H1 (cell line): Measurements from ENCODE around the gene OLFM3. TPM values are rescaled to one million over a fixed set of nuclear protein-coding genes. Genes with fewer than 3 reads are reported as not detected.

ENCODE experiments used
- CTCF ChIA-PET: fragments of 300-600 bp; sonication (Branson Sonifier 250); formaldehyde crosslinking; loops from one replicate; lab custom pipeline; 2021; ENCODE audit not compliant: partially characterized antibody; lab: Charles Lee
- POLR2A ChIA-PET: fragments of 300-600 bp; sonication (Branson Sonifier 250); formaldehyde crosslinking; loops from one replicate; lab custom pipeline; 2021; ENCODE audit warnings: inconsistent platforms; ENCODE audit not compliant: partially characterized antibody; lab: Charles Lee
- DNase-seq, 2 experiments: peaks; one replicate each; pipeline versions ENCODE4 v3.0.0 to v3.0.0-alpha.2; 2010 to 2022; ENCODE audit warnings: low spot score in 2 of 2, low read depth in 1 of 2, mixed read lengths in 1 of 2
- FAIRE-seq: peaks from 2 replicates; lab custom pipeline; 2011; peaks lifted over from hg19 to GRCh38; lab: Jason Lieb, UNC
- H2AFZ ChIP-seq: 2 replicates; pipeline ENCODE4 v1.8.1; 2012; ENCODE audit warnings: low read length, inconsistent platforms
- H2AK5ac ChIP-seq: 2 replicates; pipeline ENCODE4 v1.6.1; 2013; ENCODE audit warnings: low read depth, low read length
- H2BK120ac ChIP-seq: replicated peaks from 2 replicates; pipeline ENCODE3; 2013; ENCODE audit warnings: low read depth, low read length, inconsistent platforms
- H2BK12ac ChIP-seq: 2 replicates; pipeline ENCODE4 v1.6.1; 2013; ENCODE audit warnings: low read depth, low read length
- H2BK15ac ChIP-seq: 2 replicates; pipeline ENCODE4 v1.6.1; 2013; ENCODE audit warnings: low read length
- H2BK20ac ChIP-seq: 2 replicates; pipeline ENCODE4 v1.6.1; 2013; ENCODE audit warnings: low read length
- H2BK5ac ChIP-seq: 2 replicates; pipeline ENCODE4 v1.6.1; 2013; ENCODE audit warnings: low read depth, low read length
- H3K14ac ChIP-seq: 2 replicates; pipeline ENCODE4 v1.6.1; 2013; ENCODE audit warnings: inconsistent platforms; ENCODE audit not compliant: insufficient read length
- H3K18ac ChIP-seq: 2 replicates; pipeline ENCODE4 v1.6.1; 2013; ENCODE audit warnings: low read length; ENCODE audit errors: extremely low read depth
- H3K23ac ChIP-seq: 2 replicates; pipeline ENCODE4 v1.6.1; 2013; ENCODE audit warnings: inconsistent platforms; ENCODE audit not compliant: insufficient read length
- H3K23me2 ChIP-seq: 2 replicates; pipeline ENCODE4 v1.6.1; 2013; ENCODE audit warnings: low read depth, low read length
- H3K27ac ChIP-seq: 2 replicates; pipeline ENCODE4 v1.6.1; 2011; ENCODE audit warnings: low read depth, low read length, inconsistent platforms
- H3K27me3 ChIP-seq, 4 experiments: replicated peaks in 1 of 4; 1 replicate in 1 of 4; 2 replicates in 3 of 4; pipeline versions ENCODE4 v1.6.1 to v1.8.1; 2011 to 2013; ENCODE audit warnings: low read length in 3 of 4, mild to moderate bottlenecking in 3 of 4, inconsistent platforms in 2 of 4, mixed read lengths in 2 of 4, moderate library complexity in 1 of 4; ENCODE audit not compliant: control insufficient read depth in 3 of 4, insufficient read depth in 3 of 4; ENCODE audit errors: extremely low read depth in 1 of 4
- H3K36me3 ChIP-seq, 4 experiments: 2 replicates each; pipeline versions ENCODE4 v1.6.1 to v1.8.1; 2011 to 2013; ENCODE audit warnings: mild to moderate bottlenecking in 4 of 4, low read length in 3 of 4, moderate library complexity in 2 of 4, control low read depth in 1 of 4, inconsistent platforms in 1 of 4; ENCODE audit not compliant: insufficient read depth in 4 of 4, control insufficient read depth in 2 of 4
- H3K4ac ChIP-seq: replicated peaks from 2 replicates; pipeline ENCODE3; 2013; ENCODE audit warnings: low read length, low read depth, mixed read lengths, inconsistent platforms; ENCODE audit not compliant: insufficient read length
- H3K4me1 ChIP-seq, 4 experiments: replicated peaks in 1 of 4; 1 replicate in 1 of 4; 2 replicates in 3 of 4; pipeline versions ENCODE4 v1.6.1 to v1.8.1; 2011 to 2013; ENCODE audit warnings: low read length in 3 of 4, inconsistent platforms in 2 of 4, mixed read lengths in 1 of 4; ENCODE audit not compliant: insufficient read depth in 4 of 4, control insufficient read depth in 3 of 4
- H3K4me2 ChIP-seq, 2 experiments: 2 replicates each; pipeline versions ENCODE4 v1.6.1 to v1.8.1; 2011 to 2013; ENCODE audit warnings: low read depth in 2 of 2, low read length in 2 of 2, control low read depth in 1 of 2, inconsistent platforms in 1 of 2, mild to moderate bottlenecking in 1 of 2; ENCODE audit not compliant: insufficient read depth in 1 of 2
- H3K4me3 ChIP-seq, 4 experiments: fragments of 200-600, 300-600 bp in 1 of 4; sonication (generic), shearing (Covaris generic), sonication (Bioruptor Twin) in 1 of 4; 2 replicates each; pipeline versions ENCODE4 v1.5.1 to v1.8.1; 2011 to 2016; ENCODE audit warnings: low read length in 4 of 4, low read depth in 3 of 4, control low read depth in 2 of 4, inconsistent platforms in 2 of 4, mild to moderate bottlenecking in 2 of 4, mixed read lengths in 1 of 4, moderate library complexity in 1 of 4; ENCODE audit not compliant: insufficient read depth in 2 of 4; ENCODE audit errors: extremely low read depth in 1 of 4
- H3K56ac ChIP-seq: replicated peaks from 2 replicates; pipeline ENCODE3; 2013; ENCODE audit warnings: low read depth, mild to moderate bottlenecking, mixed read lengths, low read length, inconsistent platforms; ENCODE audit not compliant: insufficient read length
- H3K79me1 ChIP-seq: 2 replicates; pipeline ENCODE4 v1.6.1; 2013; ENCODE audit warnings: low read depth, low read length, control low read depth
- H3K79me2 ChIP-seq, 2 experiments: 2 replicates each; pipeline versions ENCODE4 v1.6.1 to v1.8.1; 2012 to 2013; ENCODE audit warnings: low read length in 2 of 2, mild to moderate bottlenecking in 2 of 2, inconsistent platforms in 1 of 2; ENCODE audit not compliant: insufficient read depth in 2 of 2, control insufficient read depth in 1 of 2
- H3K9ac ChIP-seq, 4 experiments: replicated peaks in 1 of 4; 1 replicate in 1 of 4; 2 replicates in 3 of 4; pipeline versions ENCODE4 v1.6.1 to v1.8.1; 2011 to 2013; ENCODE audit warnings: low read depth in 3 of 4, low read length in 3 of 4, control low read depth in 2 of 4, mild to moderate bottlenecking in 2 of 4, moderate library complexity in 2 of 4, inconsistent platforms in 1 of 4; ENCODE audit errors: extremely low read depth in 1 of 4
- H3K9me3 ChIP-seq, 2 experiments: 2 replicates each; pipeline versions ENCODE4 v1.6.1 to v1.8.1; 2012 to 2013; ENCODE audit warnings: mild to moderate bottlenecking in 2 of 2, moderate library complexity in 2 of 2, control low read depth in 1 of 2, inconsistent platforms in 1 of 2, low read depth in 1 of 2, low read length in 1 of 2, mixed read lengths in 1 of 2; ENCODE audit not compliant: insufficient read depth in 2 of 2
- H4K20me1 ChIP-seq, 2 experiments: replicated peaks in 1 of 2; 2 replicates each; pipeline versions ENCODE3 to v1.8.1; 2011 to 2013; ENCODE audit warnings: inconsistent platforms in 2 of 2, low read length in 2 of 2, mild to moderate bottlenecking in 1 of 2; ENCODE audit not compliant: insufficient read depth in 2 of 2, control insufficient read depth in 1 of 2
- H4K5ac ChIP-seq: 2 replicates; pipeline ENCODE4 v1.6.1; 2013; ENCODE audit warnings: low read length, low read depth, mixed read lengths, inconsistent platforms; ENCODE audit not compliant: insufficient read length
- H4K8ac ChIP-seq: 2 replicates; pipeline ENCODE4 v1.8.0; 2013; ENCODE audit warnings: mild to moderate bottlenecking, moderate library complexity, low read length, inconsistent platforms; ENCODE audit not compliant: insufficient read depth; ENCODE audit errors: extremely low read depth
- H4K91ac ChIP-seq: replicated peaks from 2 replicates; pipeline ENCODE3; 2013; ENCODE audit warnings: low read length, mixed read lengths, inconsistent platforms; ENCODE audit not compliant: insufficient read length
- BRCA1 ChIP-seq: IDR thresholded peaks from 2 replicates; pipeline ENCODE4 v1.6.1; 2012; ENCODE audit warnings: low read depth, low read length, improper control_type of control experiment
- CTBP2 ChIP-seq: IDR thresholded peaks from 2 replicates; pipeline ENCODE4 v1.7.0; 2011; ENCODE audit warnings: borderline replicate concordance, mild to moderate bottlenecking, moderate library complexity, mixed read lengths, low read length; ENCODE audit not compliant: insufficient read depth, insufficient read length
- CTCF ChIP-seq, 3 experiments: IDR thresholded peaks; 1 replicate in 2 of 3; 2 replicates in 1 of 3; pipeline versions ENCODE4 v1.5.1 to v1.6.1; 2011; ENCODE audit warnings: low read length in 3 of 3, mild to moderate bottlenecking in 3 of 3, inconsistent platforms in 2 of 3, low read depth in 1 of 3, moderate library complexity in 1 of 3; ENCODE audit not compliant: insufficient read depth in 1 of 3; ENCODE audit errors: control extremely low read depth in 1 of 3
- EZH2 ChIP-seq: fragments of 200-600 bp; sonication (generic); IDR thresholded peaks from 2 replicates; pipeline ENCODE4 v1.7.1; 2012; ENCODE audit warnings: low read depth, mild to moderate bottlenecking, moderate library complexity, low read length, inconsistent platforms; ENCODE audit not compliant: severe bottlenecking
- GTF2F1 ChIP-seq: IDR thresholded peaks from 2 replicates; pipeline ENCODE4 v1.6.1; 2012; ENCODE audit warnings: low read depth, low read length, improper control_type of control experiment, borderline replicate concordance
- MAX ChIP-seq: IDR thresholded peaks from 2 replicates; pipeline ENCODE4 v1.6.1; 2012; ENCODE audit warnings: inconsistent platforms
- POLR2A ChIP-seq, 2 experiments: IDR thresholded peaks; 1 replicate in 1 of 2; 2 replicates in 1 of 2; pipeline ENCODE4 v1.6.1; 2011; ENCODE audit warnings: low read depth in 2 of 2, low read length in 2 of 2, mild to moderate bottlenecking in 2 of 2; ENCODE audit errors: control extremely low read depth in 1 of 2
- RAD21 ChIP-seq, 2 experiments: IDR thresholded peaks in 1 of 2; conservative IDR thresholded peaks in 1 of 2; 2 replicates each; pipeline ENCODE4 v1.6.1; 2011; ENCODE audit warnings: low read depth in 2 of 2, low read length in 2 of 2, improper control_type of control experiment in 1 of 2, inconsistent platforms in 1 of 2, mild to moderate bottlenecking in 1 of 2, moderate library complexity in 1 of 2
- SIX5 ChIP-seq: IDR thresholded peaks from 2 replicates; pipeline ENCODE4 v1.6.1; 2011; ENCODE audit warnings: mild to moderate bottlenecking, low read depth, low read length
- WGBS, 2 experiments: shearing (Covaris generic) in 1 of 2; methylation state at CpG; one replicate each; pipeline versions ENCODE4 v1.1.6 to v1.1.7; 2013 to 2015; ENCODE audit warnings: low lambda C conversion rate in 2 of 2, mixed read lengths in 2 of 2, inconsistent platforms in 1 of 2, low coverage in 1 of 2, missing lambda C conversion rate in 1 of 2; ENCODE audit not compliant: insufficient replicate concordance in 2 of 2, insufficient coverage in 1 of 2, insufficient read length in 1 of 2; ENCODE audit errors: extremely low coverage in 1 of 2, missing lambda C conversion rate in 1 of 2; 5-methylcytosine and 5-hydroxymethylcytosine counted together
- polyA plus RNA-seq, 7 experiments: library from polyadenylated mRNA; depleted of rRNA in 3 of 7; stranded (reverse) in 5 of 7; unstranded in 2 of 7; fragments of >200 nt in 5 of 7; fragments of 200-250 nt in 2 of 7; gene quantifications; 1 replicate in 5 of 7; 2 replicates in 1 of 7; 4 replicates in 1 of 7; pipeline versions ENCODE4 v1.2.1 to v1.2.3, GENCODE V29; 2011 to 2013; ENCODE audit warnings: missing spikeins in 2 of 7, mixed read lengths in 2 of 7
- total RNA-seq: library from RNA; stranded (reverse); fragmentation: NEBNext Ultra II Directional; extraction: Animal tissue kit (Norgen Biotek cat#: 25700); gene quantifications from 2 replicates; pipeline ENCODE4 v1.2.1, GENCODE V29; 2021

The OLFM3 gene
- total and polyA plus RNA-seq, 2 of the 8 experiments (the other 6 are each of a cell fraction or from before 2014, with no cell fraction given): 0.30 to 0.32 TPM

DNA sequence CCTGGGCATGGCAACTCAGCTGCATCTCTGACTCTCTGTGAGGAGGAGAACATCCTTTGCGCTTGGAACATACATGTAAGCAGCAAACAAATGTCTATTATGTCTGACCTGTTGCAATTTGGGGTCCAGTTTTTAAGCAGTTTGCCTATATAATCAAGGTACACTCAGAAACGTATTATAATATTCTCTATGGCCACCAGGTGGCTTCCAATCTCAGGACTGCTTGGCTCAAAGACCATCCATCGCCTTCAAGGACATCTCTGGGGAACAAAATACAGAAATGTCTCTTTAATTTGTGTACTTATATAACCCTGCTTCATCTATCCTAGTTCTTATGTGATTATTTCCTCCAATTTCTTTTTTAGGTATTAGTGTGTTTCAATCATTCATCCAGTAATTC lies 227.2 kb downstream of the OLFM3 start:
- H2AFZ ChIP-seq: 0 out of 2 replicates have a peak overlapping the region, but pooled peaks have one; percentile 59
- no peak overlapping the region for H3K23ac ChIP-seq
- no peaks in the 10 kb centered on the region for H3K4me1 ChIP-seq
- H2BK20ac ChIP-seq: no peak overlapping the region
- 68% methylated on average over 3 of the region's 3 CpGs; no CpG with 5 or more reads in 1 of the 2 experiments for WGBS, 2 experiments
- no peak overlapping the region for H3K4me2 ChIP-seq
- H3K9me3 ChIP-seq: no peaks in the 10 kb centered on the region
- no peak overlapping the region for H2AK5ac ChIP-seq
- no peak overlapping the region for H2BK120ac ChIP-seq
- H3K56ac ChIP-seq: no peak overlapping the region
- H3K27ac ChIP-seq: no peak overlapping the region
- H3K9ac ChIP-seq: no peak overlapping the region
- H4K5ac ChIP-seq: no peak overlapping the region
- DNase-seq (no peak), FAIRE-seq (no peak)
- CTCF ChIA-PET: interaction anchor here (0.7 to 2.1 kb wide), 11 partner anchors 8 to 666 kb away, joined by 3 to 7 read pairs (median 3); no protein-coding TSS in a partner anchor
- H3K27me3 ChIP-seq: no peaks in the 10 kb centered on the region
- no peaks in the 10 kb centered on the region for H4K20me1 ChIP-seq
- H3K4me3 ChIP-seq: no peak overlapping the region
- no peaks in the 10 kb centered on the region for H3K23me2 ChIP-seq
- no peaks in the 10 kb centered on the region for H3K79me2 ChIP-seq
- no peak overlapping the region for H2BK12ac ChIP-seq
- H3K4ac ChIP-seq: no peak overlapping the region
- no peak overlapping the region for H3K14ac ChIP-seq
- H3K79me1 ChIP-seq: no peaks in the 10 kb centered on the region
- H4K91ac ChIP-seq: no peak overlapping the region
- H2BK15ac ChIP-seq: no peak overlapping the region; the same call in 1 of the 2 replicates
- POLR2A ChIA-PET: no interaction called here
- H4K8ac ChIP-seq: no peak overlapping the region
- H2BK5ac ChIP-seq: no peak overlapping the region
- H3K18ac ChIP-seq: no peak overlapping the region
- no peak for TF ChIP-seq CTBP2
- TF ChIP-seq CTCF (IDR thresholded peaks at IDR 0.05; ENCODE audit: control extremely low read depth in 1 of 3, insufficient read depth in 1 of 3, low read depth in 1 of 3, low read length in 3 of 3): peak in 2 of 3 experiments; percentile 36 to 46; a peak in 2 of 4 replicates
- TF ChIP-seq SIX5: no peak
- no peak for TF ChIP-seq GTF2F1
- TF ChIP-seq POLR2A (IDR thresholded peaks at IDR 0.05; ENCODE audit: control extremely low read depth in 1 of 2, low read depth in 2 of 2, low read length in 2 of 2): no peak
- TF ChIP-seq BRCA1: no peak
- TF ChIP-seq MAX: no peak
- peak; percentile 32 to 43 for TF ChIP-seq RAD21 (IDR thresholded peaks at IDR 0.05 in 1 of 2, conservative IDR thresholded peaks at IDR 0.05 in 1 of 2; ENCODE audit: low read depth in 2 of 2, low read length in 2 of 2)
- no peak for TF ChIP-seq EZH2
- TF ChIP-seq, all 59 proteins: peak for 2
- H3K36me3 ChIP-seq: no peaks in the 10 kb centered on the region
